GM18868 (cell line): ENCODE measurements around the gene SMC1A.

ENCODE experiments used
- ATAC-seq: cut with Tn5 transposase; IDR thresholded peaks from one replicate; pipeline ENCODE4 v1.9.1; 2021; ENCODE audit warnings: mild to moderate bottlenecking, moderate library complexity; ENCODE audit not compliant: unreplicated experiment

The SMC1A gene

DNA sequence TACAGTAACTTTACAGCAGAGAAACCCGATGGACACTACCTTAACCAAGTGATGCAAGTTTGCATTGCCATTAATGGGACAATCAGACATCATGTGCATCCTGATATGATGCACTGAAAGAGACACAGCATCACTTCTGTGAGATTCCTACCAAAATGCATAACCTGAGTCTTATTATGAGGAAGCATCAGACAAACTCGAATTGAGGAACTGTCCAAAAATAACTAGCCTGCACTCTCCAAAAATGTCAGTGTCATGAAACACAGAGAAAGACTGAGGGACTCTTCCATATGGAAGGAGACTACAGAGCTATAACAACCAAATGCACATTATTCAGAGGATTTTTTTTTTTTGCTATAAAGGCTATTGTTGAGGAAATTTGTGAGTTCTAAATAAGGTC, 74.5 kb downstream of the SMC1A start:
- no peak for ATAC-seq

DNA sequence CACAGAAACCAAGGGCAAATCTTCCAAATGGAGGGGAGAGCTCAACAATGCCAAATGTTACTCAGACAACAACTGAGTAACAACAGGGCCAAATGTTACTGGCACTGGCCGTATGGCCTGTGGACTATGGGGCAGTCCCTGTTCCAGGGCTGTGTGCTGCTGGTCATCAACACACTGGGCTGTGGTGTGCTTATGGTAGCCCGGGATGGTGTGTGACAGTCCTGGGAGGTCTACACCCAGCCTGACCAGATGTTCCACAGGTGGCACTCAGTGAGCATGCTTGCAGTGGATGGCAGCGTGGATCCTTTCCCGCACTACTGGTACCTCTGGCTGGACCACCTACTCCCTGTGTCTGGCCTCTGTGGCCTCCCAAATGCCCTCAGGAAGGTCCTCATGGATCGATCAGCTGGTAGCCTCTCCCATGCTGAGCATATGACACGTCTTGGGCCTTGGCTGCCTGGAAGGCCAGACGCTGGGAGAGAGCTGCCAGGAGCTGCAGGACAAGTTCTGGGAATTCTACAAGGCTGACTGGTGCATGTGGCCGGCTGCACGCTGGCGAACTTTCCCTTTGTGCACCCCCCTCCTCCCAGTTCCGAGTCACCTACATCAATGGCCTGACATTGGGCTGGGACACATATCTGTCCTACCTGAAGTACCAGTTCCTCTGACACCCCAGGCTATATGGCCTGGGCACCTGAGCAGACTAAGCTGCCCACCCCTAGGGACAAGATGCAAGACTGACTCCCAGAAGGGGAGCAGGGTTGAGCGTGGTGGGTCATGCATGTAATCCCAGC, 81.4 kb downstream of the SMC1A start:
- ATAC-seq: no peak

DNA sequence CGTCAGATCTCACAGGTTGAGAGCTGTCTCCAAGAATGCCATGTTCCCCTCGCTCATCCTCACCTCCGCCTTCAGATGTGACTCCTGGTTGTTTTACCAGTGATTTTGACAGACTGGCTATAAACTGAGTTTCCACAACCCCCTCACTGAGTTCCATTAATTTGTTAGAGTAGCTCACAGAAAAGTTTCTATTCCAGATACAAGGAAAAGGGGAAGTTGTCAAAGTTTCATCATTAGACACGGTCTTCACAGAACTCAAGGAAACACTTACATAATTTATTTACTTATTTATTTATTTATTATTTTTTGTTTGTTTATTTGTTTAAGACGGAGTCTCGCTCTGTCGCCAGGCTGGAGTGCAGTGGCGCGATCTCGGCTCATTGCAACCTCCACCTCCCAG, 85.4 kb downstream of the SMC1A start:
- ATAC-seq: no peak

DNA sequence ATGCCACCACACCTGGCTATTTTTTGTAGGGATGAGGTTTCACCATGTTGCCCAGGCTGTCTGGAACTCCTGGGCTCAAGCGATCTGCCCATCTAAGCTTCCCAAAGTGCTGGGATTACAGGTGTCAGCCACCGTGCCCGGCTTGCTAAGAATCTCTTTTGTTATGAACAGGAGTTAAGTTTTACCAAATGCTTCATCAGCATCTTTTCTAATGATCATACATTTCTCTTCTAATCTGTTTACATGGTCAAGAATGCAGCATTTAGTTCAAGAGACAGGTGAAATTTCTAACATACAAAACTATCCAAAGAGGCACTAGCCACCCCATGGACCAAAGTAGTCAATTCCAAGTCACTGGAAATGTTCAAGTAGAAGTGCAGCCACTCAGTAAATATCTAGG, 88.6 kb downstream of the SMC1A start:
- no peak for ATAC-seq

DNA sequence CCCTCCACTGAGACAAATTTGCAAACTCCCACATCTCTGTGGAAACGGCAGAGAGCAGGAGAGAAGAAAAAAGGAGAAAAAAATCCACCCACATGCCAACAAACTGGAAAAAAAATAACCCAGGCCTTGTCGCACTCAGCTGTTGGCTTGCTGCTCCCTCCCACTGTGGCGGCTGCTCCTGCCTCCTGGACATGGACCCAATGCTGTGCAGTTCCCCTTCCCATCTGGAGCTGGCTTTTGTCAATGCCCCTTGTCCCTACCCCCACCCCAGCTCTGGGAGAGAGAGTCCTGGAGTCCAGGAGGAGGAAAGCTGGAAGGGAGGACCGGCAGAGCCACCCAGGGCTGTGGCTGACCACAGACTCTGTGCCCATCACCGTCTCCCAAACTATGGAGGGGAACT, 90.2 kb downstream of the SMC1A start:
- no peak for ATAC-seq

DNA sequence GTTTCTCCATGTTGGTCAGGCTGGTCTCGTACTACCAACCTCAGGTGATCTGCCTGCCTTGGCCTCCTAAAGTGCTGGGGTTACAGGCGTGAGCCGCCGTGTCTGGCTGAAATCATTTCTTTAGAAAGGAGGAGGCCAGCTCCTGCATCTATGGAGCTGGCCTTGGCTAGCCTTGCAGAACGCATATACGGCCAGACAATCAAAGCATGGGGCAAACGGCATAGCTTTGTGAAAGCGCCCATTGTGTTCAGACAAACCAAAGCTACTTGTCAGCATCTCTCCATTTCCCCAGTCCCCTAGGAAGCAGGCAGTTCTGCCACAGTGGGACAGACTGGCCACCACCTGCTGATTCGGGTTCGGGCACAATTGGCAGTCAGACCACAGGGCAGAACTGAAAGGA, 92.1 kb downstream of the SMC1A start:
- no peak for ATAC-seq

DNA sequence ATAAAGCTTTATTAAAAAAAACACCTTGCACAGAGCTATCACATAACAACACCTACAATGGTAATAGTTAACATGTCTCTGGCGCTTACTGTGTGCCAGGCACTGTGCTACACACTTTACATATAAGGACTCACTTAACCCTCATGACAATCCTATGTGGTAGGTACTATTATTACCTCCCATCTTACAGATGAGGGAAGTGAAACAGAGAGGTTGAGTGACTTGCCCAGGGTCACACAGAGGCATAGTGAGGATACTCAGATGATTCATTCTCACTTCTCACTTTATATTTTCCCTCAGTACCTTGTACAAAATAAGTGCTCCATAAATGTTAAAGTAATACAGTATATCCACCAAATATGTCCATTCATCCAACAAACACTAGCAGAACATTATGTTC, 97.7 kb downstream of the SMC1A start:
- ATAC-seq: no peak
